ENCODE data around the gene TCF7L2. TPM values are rescaled to one million over a fixed set of nuclear protein-coding genes. Genes with fewer than 3 reads are reported as not detected.

TCF7L2 gene
- total RNA-seq, 4 donors from 2014 or later, result 25.1 to 38.9 (median 26.9) TPM

- 63% methylated on average over 2 of the region's 2 CpGs for WGBS, 2 donors
- Histone ChIP-seq H3K4me1 (no peaks in the 10 kb centered on the region), H3K4me3 (no peak overlapping the region), H3K27me3 (no peaks in the 10 kb centered on the region), H3K27ac (no peak overlapping the region), H3K9me3 (no peaks in the 10 kb centered on the region), H3K36me3 (no peaks in the 10 kb centered on the region)
- TF ChIP-seq EP300 (IDR thresholded peaks at IDR 0.05) (no peak), POLR2A (IDR thresholded peaks at IDR 0.05) (no peak), CTCF (IDR thresholded peaks at IDR 0.05) (no peak)
- DNase-seq (ENCODE audit: low spot score in 2 of 2), result no peak
Observed at GRCh38 chr10:112911206-112911605, 38.8 kb upstream of the TCF7L2 start.

GRCh38 chr10:112912410-112912928 is 37.6 kb upstream of the TCF7L2 start:
- Histone ChIP-seq H3K36me3 (no peaks in the 10 kb centered on the region), H3K27me3 (no peaks in the 10 kb centered on the region), H3K9me3 (no peaks in the 10 kb centered on the region), H3K27ac (no peak overlapping the region), H3K4me1 (no peaks in the 10 kb centered on the region), H3K4me3 (no peak overlapping the region)
- TF ChIP-seq EP300 (IDR thresholded peaks at IDR 0.05) (no peak), CTCF (IDR thresholded peaks at IDR 0.05) (no peak), POLR2A (IDR thresholded peaks at IDR 0.05) (no peak)
- DNase-seq (ENCODE audit: low spot score in 2 of 2), result no peak
- 72 to 76% methylated on average over 15 of the region's 15 CpGs for WGBS, 2 donors

GRCh38 chr10:112913255-112913654 is 36.8 kb upstream of the TCF7L2 start:
- Histone ChIP-seq H3K9me3 (no peaks in the 10 kb centered on the region), H3K36me3 (no peaks in the 10 kb centered on the region), H3K4me1 (no peaks in the 10 kb centered on the region), H3K27ac (no peak overlapping the region), H3K27me3 (no peaks in the 10 kb centered on the region), H3K4me3 (no peak overlapping the region)
- WGBS, 2 donors, result 79 to 90% methylated on average over 1 of the region's 1 CpG
- TF ChIP-seq CTCF (IDR thresholded peaks at IDR 0.05) (no peak), POLR2A (IDR thresholded peaks at IDR 0.05) (no peak), EP300 (IDR thresholded peaks at IDR 0.05) (no peak)
- no peak for DNase-seq (ENCODE audit: low spot score in 2 of 2)

- WGBS, 2 donors, result 81% methylated on average over 9 of the region's 9 CpGs
- H3K27me3 ChIP-seq, result no peaks in the 10 kb centered on the region
- no peak for DNase-seq (ENCODE audit: low spot score in 2 of 2)
- H3K27ac ChIP-seq, result no peak overlapping the region
- H3K4me3 ChIP-seq, result no peak overlapping the region
- no peaks in the 10 kb centered on the region for H3K36me3 ChIP-seq
- TF ChIP-seq EP300 (IDR thresholded peaks at IDR 0.05) (no peak), CTCF (IDR thresholded peaks at IDR 0.05) (no peak), POLR2A (IDR thresholded peaks at IDR 0.05) (no peak)
- no peaks in the 10 kb centered on the region for H3K9me3 ChIP-seq
- H3K4me1 ChIP-seq, result no peaks in the 10 kb centered on the region
Observed at GRCh38 chr10:112913661-112914287, 36.3 kb upstream of the TCF7L2 start.

GRCh38 chr10:112914288-112914952 is 35.6 kb upstream of the TCF7L2 start:
- no peaks in the 10 kb centered on the region for H3K36me3 ChIP-seq
- DNase-seq (ENCODE audit: low spot score in 2 of 2), result no peak
- no peaks in the 10 kb centered on the region for H3K27me3 ChIP-seq
- TF ChIP-seq EP300 (IDR thresholded peaks at IDR 0.05), result no peak
- no peak for TF ChIP-seq CTCF (IDR thresholded peaks at IDR 0.05)
- no peak for TF ChIP-seq POLR2A (IDR thresholded peaks at IDR 0.05)
- WGBS, 2 donors, result 80 to 85% methylated on average over 7 of the region's 7 CpGs
- no peaks in the 10 kb centered on the region for H3K9me3 ChIP-seq
- no peak overlapping the region for H3K4me3 ChIP-seq
- no peaks in the 10 kb centered on the region for H3K4me1 ChIP-seq
- no peak overlapping the region for H3K27ac ChIP-seq

All from tibial nerve (tissue), 4 donors.